Skin epidermis (tissue), 12 donors: ENCODE measurements around the gene ZNF783.

ENCODE experiments used
- H3K27ac ChIP-seq, 21 experiments: fragments of 200-600 bp; sonication (generic) in 11 of 21; one replicate each; pipeline ENCODE4 v1.5.0; 2020; ENCODE audit warnings: mild to moderate bottlenecking in 3 of 21, inconsistent platforms in 2 of 21, moderate library complexity in 2 of 21
- H3K4me3 ChIP-seq, 7 experiments: fragments of 200-600 bp; sonication (generic) in 2 of 7; one replicate each; pipeline ENCODE4 v1.5.0; 2020; ENCODE audit warnings: inconsistent platforms in 2 of 7, mild to moderate bottlenecking in 2 of 7, moderate library complexity in 1 of 7

Gene ZNF783

GRCh38 chr7:149294634-149295480, 32.9 kb downstream of the ZNF783 start:
- Histone ChIP-seq H3K4me3 (no peak overlapping the region), H3K27ac (no peak overlapping the region)

DNA sequence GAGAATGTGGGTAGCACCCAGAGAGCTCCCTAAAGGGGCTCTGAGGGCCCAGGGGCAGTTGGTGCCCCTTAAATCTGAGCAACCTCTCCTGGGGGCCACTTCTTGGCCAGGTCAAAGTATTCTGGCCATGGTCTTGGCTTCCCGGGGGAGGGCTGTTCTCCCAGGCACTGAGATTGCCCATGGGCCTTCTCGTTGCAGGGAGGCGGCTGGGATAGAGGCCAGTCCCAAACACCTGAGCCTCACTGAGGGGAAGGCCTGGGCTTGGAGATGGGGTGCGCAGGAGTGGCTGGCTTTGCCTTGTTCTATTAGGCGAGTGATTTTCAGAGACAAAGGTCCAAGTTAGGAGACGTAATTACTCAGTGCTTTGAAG, 33.5 kb downstream of the ZNF783 start:
- Histone ChIP-seq H3K27ac (no peak overlapping the region), H3K4me3 (no peak overlapping the region)

DNA sequence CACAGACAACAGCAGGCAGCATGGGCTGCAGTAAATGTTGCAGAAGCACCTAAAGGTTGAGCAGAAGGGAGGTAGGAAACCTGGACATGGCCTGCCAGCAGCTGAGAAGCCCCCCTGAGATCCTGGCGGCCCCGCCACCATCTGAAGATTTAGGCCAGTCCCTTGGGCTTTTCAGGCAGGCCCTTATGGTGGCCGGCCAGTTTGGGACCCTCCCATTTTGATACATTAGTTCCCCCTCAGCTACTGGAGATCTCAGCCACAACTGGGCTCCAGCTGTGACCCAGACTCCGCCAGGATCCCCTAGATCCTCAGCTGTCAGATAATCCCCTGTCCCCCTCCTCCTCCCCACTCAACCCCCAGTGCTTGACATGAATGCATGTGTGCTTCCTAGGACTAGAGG, 34.4 kb downstream of the ZNF783 start:
- H3K4me3 ChIP-seq = no peak overlapping the region
- H3K27ac ChIP-seq = no peak overlapping the region

DNA sequence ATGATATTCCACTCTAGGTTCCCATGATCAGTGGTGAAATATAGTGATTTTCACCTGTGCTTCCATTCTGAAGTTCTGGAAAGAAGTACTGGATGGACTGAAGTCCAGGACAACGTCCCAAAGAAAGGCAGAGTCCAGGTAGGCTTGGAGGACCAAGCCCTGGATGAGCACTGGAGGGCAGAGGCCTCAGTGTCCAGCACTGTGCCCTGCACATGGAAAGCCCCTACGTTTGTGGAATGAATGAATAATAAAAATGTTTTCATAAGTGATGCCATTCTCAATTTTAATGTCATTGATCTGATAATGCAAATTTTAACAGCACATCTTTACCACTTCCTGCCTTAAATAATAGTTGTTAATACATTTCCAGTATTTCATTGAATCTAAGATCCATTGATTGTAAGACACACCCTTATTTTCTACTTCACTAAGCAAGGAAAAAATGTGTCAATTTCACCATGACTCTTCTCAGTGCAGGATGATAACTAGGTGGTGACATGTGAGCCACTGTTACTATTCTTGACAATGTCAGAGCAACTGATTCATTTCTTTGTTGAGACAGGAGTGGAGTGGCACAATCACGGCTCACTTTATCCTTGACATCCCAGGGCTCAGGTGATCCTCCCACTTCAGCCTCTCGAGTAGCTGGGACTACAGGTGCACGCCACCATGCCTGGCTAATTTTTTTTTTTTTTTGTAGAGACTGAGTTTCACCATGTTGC, 35.2 kb downstream of the ZNF783 start:
- Histone ChIP-seq H3K27ac (no peak overlapping the region), H3K4me3 (no peak overlapping the region)

DNA sequence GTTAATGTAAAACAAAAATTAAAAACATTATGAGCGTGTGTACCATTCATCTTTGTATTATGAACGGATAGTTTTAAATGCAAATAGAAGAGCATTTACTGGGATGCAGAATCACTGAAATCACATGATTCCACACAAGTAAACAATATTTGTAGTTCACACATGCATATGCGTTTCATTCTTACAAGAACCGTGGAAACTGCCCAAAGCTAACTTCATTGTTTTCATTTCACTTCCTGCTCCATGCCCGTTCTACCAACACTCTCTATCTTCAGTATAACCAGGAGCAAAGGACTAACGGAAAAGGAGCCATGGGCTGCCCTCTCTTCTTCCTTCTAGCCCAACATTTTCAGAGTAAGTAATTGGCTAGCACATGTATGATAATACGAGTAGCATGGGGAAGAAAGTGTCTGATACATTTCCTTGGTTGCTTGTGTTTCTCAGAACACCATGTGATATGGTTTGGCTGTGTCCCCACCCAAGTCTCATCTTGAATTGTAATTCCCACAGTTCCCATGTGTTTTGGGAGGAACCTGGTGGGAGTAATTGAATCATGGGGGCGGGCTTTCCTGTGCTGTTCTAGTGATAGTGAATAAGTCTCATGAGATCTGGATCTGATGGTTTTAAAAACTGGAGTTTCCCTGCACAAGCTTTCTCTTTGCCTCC, 38.8 kb downstream of the ZNF783 start:
- Histone ChIP-seq H3K4me3 (no peak overlapping the region), H3K27ac (no peak overlapping the region)

- H3K4me3 ChIP-seq = no peak overlapping the region
- no peak overlapping the region for H3K27ac ChIP-seq
These were observed 40.2 kb downstream of the ZNF783 start for GRCh38 chr7:149302222-149302621.

- no peak overlapping the region for H3K27ac ChIP-seq
- H3K4me3 ChIP-seq = no peak overlapping the region
These were observed 40.9 kb downstream of the ZNF783 start for GRCh38 chr7:149302865-149303264.

DNA sequence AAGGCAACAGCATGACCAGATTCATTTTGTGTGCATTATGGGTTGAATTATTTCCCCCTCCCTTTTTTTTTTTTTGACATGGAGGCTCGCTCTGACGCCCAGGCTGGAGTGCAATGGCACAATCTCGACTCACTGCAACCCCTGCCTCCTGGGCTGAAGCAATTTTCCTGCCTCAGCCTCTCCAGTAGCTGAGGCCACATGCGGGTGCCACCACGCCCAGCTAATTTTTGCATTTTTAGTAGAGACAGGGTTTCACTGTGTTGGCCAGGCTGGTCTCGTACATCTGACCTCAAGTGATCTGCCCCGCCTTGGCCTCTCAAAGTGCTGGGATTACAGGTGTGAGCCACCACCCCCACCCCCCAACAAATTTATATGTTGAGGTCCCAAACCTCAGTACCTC, 42.0 kb downstream of the ZNF783 start:
- Histone ChIP-seq H3K4me3 (no peak overlapping the region), H3K27ac (no peak overlapping the region)

- H3K4me3 ChIP-seq = no peak overlapping the region
These were observed 44.9 kb downstream of the ZNF783 start for GRCh38 chr7:149306854-149307253.

GRCh38 chr7:149307775-149308501, 45.9 kb downstream of the ZNF783 start:
- H3K4me3 ChIP-seq = no peak overlapping the region
- H3K27ac ChIP-seq = no peak overlapping the region

More at GRCh38 chr7:149306854-149307253, 44.9 kb downstream of the ZNF783 start:
- no peak overlapping the region for H3K27ac ChIP-seq

DNA sequence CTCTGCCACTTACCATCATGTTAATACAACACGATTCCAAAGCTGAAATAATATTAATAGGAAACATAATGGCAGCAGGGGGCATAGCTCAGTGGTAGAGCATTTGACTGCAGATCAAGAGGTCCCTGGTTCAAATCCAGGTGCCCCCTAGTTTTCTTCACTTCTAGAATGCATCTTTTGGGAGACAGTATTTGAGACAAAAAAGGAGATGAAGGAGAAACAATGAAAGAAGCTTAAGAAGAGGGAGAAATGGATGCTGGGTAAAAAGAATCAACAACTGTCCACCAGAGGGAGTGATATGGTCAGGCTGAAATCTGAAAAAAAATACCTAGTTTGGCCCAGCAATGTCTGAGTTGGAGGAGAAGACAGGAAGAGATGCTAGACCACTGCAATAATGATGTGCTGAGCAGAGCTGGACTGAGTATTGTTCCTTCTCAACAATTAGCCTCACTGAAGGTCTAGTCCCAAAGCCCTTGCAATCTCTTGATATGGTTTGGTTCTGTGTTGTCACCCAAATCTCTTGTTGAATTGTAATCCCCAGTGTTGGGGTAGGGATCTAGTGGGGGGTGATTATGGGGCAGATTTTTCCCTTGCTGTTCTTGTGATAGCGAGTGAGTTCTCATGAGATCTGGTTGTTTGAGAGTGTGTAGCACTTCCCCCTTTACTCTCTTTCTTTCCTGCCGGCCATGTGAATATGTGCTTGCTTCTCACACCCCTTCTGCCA, 48.3 kb downstream of the ZNF783 start:
- Histone ChIP-seq H3K4me3 (no peak overlapping the region), H3K27ac (no peak overlapping the region)

DNA sequence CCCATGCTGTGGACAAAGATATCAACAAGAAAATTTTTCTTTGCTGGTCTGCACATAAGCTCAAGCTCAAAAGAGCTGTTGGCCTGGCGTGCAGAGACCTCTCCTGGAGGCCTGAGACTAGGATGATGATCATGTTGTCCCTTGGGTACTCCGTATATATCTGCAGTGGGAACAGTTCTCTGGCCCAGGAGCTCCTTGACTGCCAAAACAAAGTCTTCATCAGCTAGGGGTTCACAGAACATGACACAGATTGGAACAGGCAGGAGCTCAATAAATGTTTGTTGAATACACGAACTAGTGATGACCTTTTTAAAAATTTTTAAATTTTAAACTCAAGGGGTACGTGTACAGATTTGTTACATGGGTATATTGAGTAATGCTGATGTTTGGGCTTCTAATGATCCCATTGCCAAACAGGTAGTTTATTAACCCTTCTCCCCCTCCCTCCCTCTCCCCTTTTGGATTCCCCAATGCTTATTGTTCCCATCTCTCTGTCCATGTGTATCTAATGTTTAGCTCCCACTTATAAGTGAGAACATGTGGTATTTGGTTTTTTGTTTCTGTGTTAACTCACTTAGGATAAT, 49.1 kb downstream of the ZNF783 start:
- Histone ChIP-seq H3K4me3 (no peak overlapping the region), H3K27ac (no peak overlapping the region)

DNA sequence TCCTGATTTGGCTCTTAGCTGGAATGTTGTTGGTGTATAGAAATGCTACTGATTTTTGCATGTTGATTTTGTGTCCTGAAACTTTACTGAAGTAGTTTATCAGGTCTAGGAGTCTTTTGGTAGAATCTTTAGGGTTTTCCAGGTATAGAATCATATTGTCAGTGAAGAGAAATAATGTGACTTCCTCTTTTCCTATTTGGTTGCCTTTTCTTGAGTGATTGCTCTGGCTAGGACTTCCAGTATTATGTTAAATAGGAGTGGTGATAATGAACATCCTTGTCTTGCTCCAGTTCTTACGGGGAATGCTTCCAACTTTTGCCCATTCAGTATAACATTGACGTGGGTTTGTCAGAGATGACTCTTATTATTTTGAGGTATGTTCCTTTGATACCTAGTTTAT, 52.0 kb downstream of the ZNF783 start:
- H3K27ac ChIP-seq = no peak overlapping the region

GRCh38 chr7:149316606-149317005, 54.6 kb downstream of the ZNF783 start:
- Histone ChIP-seq H3K4me3 (no peak overlapping the region), H3K27ac (no peak overlapping the region)

More for the DNA sequence above, 52.0 kb downstream of the ZNF783 start:
- H3K4me3 ChIP-seq = no peak overlapping the region

GRCh38 chr7:149317496-149317895, 55.5 kb downstream of the ZNF783 start:
- Histone ChIP-seq H3K27ac (no peak overlapping the region), H3K4me3 (no peak overlapping the region)

GRCh38 chr7:149317986-149318672, 56.1 kb downstream of the ZNF783 start:
- Histone ChIP-seq H3K27ac (no peak overlapping the region), H3K4me3 (no peak overlapping the region)

DNA sequence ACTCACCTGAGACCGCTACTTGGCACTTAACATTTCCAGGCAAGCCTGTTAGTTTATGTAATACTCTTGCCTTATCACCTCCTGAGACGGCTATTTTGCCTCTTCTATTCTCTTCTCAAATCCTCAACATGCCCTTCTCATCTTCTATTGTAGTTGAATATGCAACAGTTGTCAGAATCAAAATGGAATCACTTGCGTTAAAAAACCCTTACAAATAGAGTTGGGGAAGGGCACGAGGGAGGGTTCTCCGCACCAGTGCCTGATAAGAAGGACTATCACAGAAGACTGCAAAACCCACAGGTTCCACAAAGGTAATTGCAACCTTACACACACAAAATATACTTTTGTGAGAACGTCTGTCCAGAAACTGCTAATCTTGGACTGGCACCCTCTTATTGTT, 57.4 kb downstream of the ZNF783 start:
- Histone ChIP-seq H3K4me3 (no peak overlapping the region), H3K27ac (no peak overlapping the region)

- H3K27ac ChIP-seq = no peak overlapping the region
- no peak overlapping the region for H3K4me3 ChIP-seq
These were observed 58.5 kb downstream of the ZNF783 start for GRCh38 chr7:149320313-149321124.
